ENCODE results near the gene RALA.
A peak's percentile ranks its signal among the peaks of the same experiment; 100 is the strongest.

Gene RALA

GRCh38 chr7:39583539-39583938 lies 39.8 kb upstream of the RALA start:
- CTCF ChIA-PET: interaction anchor here (0.5 to 11.3 kb wide), 4 partner anchors 39 to 470 kb away, joined by 3 to 464 read pairs (median 17); no protein-coding TSS in a partner anchor

DNA sequence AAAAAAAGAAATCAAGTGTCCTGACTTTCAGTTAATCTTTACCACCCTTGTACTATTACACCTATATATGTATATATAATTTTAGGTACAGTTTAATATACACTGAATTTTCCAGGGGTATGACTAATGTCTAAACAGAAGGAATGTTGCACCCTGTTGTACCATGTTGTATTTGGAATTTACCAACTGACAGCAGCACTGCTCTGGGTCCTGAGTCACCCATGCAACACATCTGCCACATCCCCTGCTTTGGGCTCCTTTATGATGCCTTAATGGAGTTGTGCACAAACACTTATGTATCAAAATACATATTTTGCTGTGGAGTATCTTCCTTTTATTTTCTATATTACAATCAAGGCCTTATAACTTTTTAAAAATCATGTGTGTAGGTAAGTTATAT lies 36.0 kb upstream of the RALA start:
- no peak for DNase-seq (ENCODE audit: extremely low spot score)
- POLR2A ChIA-PET: no interaction called here
- CTCF ChIA-PET: no interaction called here
- no peak for TF ChIP-seq CTCF (IDR thresholded peaks at IDR 0.05; ENCODE audit: control extremely low read depth, extremely low read depth, low read depth, missing control alignments)

More at GRCh38 chr7:39583539-39583938, 39.8 kb upstream of the RALA start:
- no peak for TF ChIP-seq CTCF (IDR thresholded peaks at IDR 0.05; ENCODE audit: control extremely low read depth, extremely low read depth, low read depth, missing control alignments)
- no peak for DNase-seq (ENCODE audit: extremely low spot score)
- POLR2A ChIA-PET: no interaction called here

DNA sequence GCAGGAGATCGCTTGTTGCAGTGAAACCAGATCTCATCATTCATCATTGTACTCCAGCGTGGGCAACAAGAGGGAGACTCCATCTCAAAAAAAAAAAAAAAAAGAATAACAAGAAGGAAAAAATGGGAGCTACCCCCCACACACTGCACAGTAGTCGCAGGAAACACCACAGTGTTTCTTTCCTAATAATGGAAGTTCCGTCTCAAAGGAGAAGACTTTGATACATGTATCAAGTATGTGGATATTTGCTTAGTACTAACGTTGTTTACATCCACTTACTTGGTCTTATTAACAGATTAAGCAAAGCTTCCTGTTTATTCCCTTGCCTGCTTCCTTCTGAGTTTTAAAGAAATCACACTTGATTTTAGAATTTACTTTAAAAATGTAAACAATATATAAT lies 35.0 kb upstream of the RALA start:
- ChIA-PET POLR2A (interaction anchor here (0.7 kb wide), 1 partner anchor 16 kb away, joined by 3 read pairs; no protein-coding TSS in a partner anchor), CTCF (interaction anchor here (0.9 to 3.0 kb wide), 6 partner anchors 9 to 464 kb away, joined by 3 to 53 read pairs (median 4); no protein-coding TSS in a partner anchor)
- DNase-seq (ENCODE audit: extremely low spot score): no peak

DNA sequence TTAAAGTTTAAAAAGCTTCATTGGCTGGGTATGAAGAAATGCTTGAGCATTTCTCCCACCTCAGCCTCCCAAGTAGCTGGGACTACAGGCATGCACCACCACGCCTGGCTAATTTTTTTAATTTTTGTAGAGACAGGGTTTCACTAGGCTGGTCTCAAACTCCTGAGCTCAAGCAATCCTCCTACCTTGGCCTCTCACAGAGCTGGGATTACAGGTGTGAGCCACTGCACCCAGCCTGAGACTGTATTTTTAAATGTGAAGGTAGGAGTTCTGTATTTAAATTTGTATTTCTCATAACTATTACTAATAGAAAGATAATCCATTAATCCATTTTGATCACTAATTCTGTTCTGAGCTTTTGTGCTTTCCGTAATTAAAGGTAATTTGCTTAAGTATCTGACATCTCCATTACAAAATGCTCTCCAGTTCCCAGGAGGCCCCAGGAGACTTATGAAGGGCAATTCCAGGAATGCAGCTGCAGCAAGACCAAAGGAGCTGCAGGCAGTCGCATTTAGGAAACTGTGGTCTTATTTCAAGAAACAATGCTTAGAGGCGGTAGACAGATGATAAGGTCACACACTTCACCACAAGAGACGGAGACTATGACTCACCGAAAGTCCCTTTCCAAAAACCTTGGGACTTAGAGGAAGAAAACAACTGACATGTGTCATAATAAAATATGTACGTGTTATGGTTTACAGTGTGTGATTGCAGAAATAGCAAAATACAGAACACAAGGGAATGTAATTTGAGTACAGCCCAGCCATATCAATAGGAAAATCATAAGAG lies 33.9 kb upstream of the RALA start:
- CTCF ChIA-PET: interaction anchor here (0.7 to 3.0 kb wide), 8 partner anchors 9 to 463 kb away, joined by 3 to 53 read pairs (median 4); partner anchors contain the start of gene RALA
- no peak for TF ChIP-seq CTCF (IDR thresholded peaks at IDR 0.05; ENCODE audit: control extremely low read depth, extremely low read depth, low read depth, missing control alignments)
- DNase-seq (ENCODE audit: extremely low spot score): peak; percentile 52
- POLR2A ChIA-PET: interaction anchor here (0.7 kb wide), 1 partner anchor 15 kb away, joined by 3 read pairs; no protein-coding TSS in a partner anchor

More for the DNA sequence above, 35.0 kb upstream of the RALA start:
- TF ChIP-seq CTCF (IDR thresholded peaks at IDR 0.05; ENCODE audit: control extremely low read depth, extremely low read depth, low read depth, missing control alignments): no peak

GRCh38 chr7:39592586-39592985 lies 30.8 kb upstream of the RALA start:
- ChIA-PET POLR2A (interaction anchor here (0.6 kb wide), 2 partner anchors 9 to 30 kb away, joined by 3 read pairs; partner anchors contain the start of gene RALA), CTCF (interaction anchor here (0.9 to 3.4 kb wide), 7 partner anchors 10 to 154 kb away, joined by 3 to 20 read pairs (median 3); partner anchors contain the start of gene RALA)
- TF ChIP-seq CTCF (IDR thresholded peaks at IDR 0.05; ENCODE audit: control extremely low read depth, extremely low read depth, low read depth, missing control alignments): no peak
- no peak for DNase-seq (ENCODE audit: extremely low spot score)

GRCh38 chr7:39594988-39595620 lies 28.3 kb upstream of the RALA start:
- DNase-seq (ENCODE audit: extremely low spot score): no peak
- ChIA-PET CTCF (interaction anchor here (1.2 to 2.5 kb wide), 5 partner anchors 10 to 151 kb away, joined by 3 to 11 read pairs (median 5); no protein-coding TSS in a partner anchor), POLR2A (no interaction called here)
- TF ChIP-seq CTCF (IDR thresholded peaks at IDR 0.05; ENCODE audit: control extremely low read depth, extremely low read depth, low read depth, missing control alignments): no peak
